Type B pancreatic cell (in vitro differentiated cells): Measurements from ENCODE around the gene ACSL4. TPM values are rescaled to one million over a fixed set of nuclear protein-coding genes. Genes with fewer than 3 reads are reported as not detected.

ENCODE experiments used
- DNase-seq: peaks from one replicate; pipeline ENCODE4 v3.0.0; 2021; ENCODE audit warnings: mixed read lengths; ENCODE audit not compliant: unreplicated experiment; ENCODE audit errors: extremely low spot score
- H3K27ac Mint-ChIP-seq: 2 replicates; pipeline ENCODE4 v1.8.0; 2021; ENCODE audit warnings: mild to moderate bottlenecking, mixed read lengths
- H3K27me3 Mint-ChIP-seq: 2 replicates; pipeline ENCODE4 v1.8.0; 2021; ENCODE audit warnings: mixed read lengths
- H3K36me3 Mint-ChIP-seq: 2 replicates; pipeline ENCODE4 v1.8.0; 2021; ENCODE audit warnings: mixed read lengths
- H3K4me1 Mint-ChIP-seq: one replicate; pipeline ENCODE4 v1.8.0; 2021; ENCODE audit warnings: mixed read lengths; ENCODE audit not compliant: unreplicated experiment
- H3K4me3 Mint-ChIP-seq: 2 replicates; pipeline ENCODE4 v1.8.0; 2021; ENCODE audit warnings: mild to moderate bottlenecking, mixed read lengths
- H3K9me3 Mint-ChIP-seq: 2 replicates; pipeline ENCODE4 v1.8.0; 2021; ENCODE audit warnings: mixed read lengths
- total RNA-seq: library from RNA; stranded (reverse); gene quantifications from 2 replicates; pipeline ENCODE4 v1.2.1, GENCODE V29; 2021; ENCODE audit warnings: low replicate concordance
- TF ChIP-seq, protein P1 (sequence below): fragments of 200-600 bp; sonication (generic); conservative IDR thresholded peaks from 2 replicates; pipeline ENCODE4 v1.5.0; 2021; ENCODE audit warnings: antibody characterized with exemption, mild to moderate bottlenecking

Gene ACSL4
- total RNA-seq, 1 donor from 2014 or later = 42.9 TPM

DNA sequence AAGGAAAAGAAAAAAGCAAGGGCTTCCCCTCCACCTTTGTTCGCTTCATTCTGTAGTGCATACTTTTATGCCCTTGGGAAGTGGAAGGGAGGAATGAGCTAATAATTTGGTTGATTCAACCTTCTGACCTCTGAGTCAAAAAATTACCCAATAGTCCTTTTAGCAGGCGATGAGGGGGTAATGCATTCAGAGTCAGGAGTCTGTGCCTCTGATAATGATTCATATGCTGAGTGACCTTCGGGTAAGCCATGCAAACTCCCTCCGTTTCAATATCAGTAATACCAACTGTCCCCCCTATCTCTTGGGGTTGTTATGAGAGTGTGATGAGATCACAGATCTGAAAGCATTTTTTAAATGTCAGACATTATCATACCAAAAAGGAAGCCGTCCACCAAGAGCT, 41.6 kb upstream of the ACSL4 start:
- H3K36me3 Mint-ChIP-seq = no peaks in the 10 kb centered on the region

DNA sequence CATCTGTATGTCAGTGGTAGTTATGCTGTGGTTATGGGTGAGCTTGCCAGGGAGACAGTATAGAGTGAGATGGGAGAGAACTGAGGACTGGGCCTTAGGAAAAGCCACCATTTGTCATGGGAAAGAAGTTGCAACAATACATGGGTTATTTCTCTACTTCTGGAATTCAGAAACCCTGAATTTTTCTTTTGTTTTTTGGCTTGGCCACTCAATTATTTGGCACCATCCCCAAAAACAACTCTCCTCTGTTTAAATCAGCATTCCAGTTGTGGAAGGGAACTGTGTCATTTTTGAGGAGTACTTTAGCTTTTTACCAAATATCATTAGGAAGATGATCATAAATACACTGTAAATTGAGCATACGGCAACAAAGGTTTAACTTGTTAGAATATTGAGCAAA, 41.1 kb upstream of the ACSL4 start:
- Mint-ChIP-seq H3K9me3 (peaks cover 18% of the 10 kb centered on the region), H3K36me3 (no peaks in the 10 kb centered on the region), H3K27ac (no peak overlapping the region), H3K27me3 (no peaks in the 10 kb centered on the region), H3K4me1 (peaks cover 21% of the 10 kb centered on the region), H3K4me3 (no peak overlapping the region)
- TF ChIP-seq, protein P1, sequence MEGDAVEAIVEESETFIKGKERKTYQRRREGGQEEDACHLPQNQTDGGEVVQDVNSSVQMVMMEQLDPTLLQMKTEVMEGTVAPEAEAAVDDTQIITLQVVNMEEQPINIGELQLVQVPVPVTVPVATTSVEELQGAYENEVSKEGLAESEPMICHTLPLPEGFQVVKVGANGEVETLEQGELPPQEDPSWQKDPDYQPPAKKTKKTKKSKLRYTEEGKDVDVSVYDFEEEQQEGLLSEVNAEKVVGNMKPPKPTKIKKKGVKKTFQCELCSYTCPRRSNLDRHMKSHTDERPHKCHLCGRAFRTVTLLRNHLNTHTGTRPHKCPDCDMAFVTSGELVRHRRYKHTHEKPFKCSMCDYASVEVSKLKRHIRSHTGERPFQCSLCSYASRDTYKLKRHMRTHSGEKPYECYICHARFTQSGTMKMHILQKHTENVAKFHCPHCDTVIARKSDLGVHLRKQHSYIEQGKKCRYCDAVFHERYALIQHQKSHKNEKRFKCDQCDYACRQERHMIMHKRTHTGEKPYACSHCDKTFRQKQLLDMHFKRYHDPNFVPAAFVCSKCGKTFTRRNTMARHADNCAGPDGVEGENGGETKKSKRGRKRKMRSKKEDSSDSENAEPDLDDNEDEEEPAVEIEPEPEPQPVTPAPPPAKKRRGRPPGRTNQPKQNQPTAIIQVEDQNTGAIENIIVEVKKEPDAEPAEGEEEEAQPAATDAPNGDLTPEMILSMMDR = no peak
- no peak for DNase-seq

More for the DNA sequence above, 41.6 kb upstream of the ACSL4 start:
- Mint-ChIP-seq H3K4me1 (peaks cover 21% of the 10 kb centered on the region), H3K27ac (no peak overlapping the region), H3K4me3 (no peak overlapping the region), H3K27me3 (no peaks in the 10 kb centered on the region), H3K9me3 (peaks cover 14% of the 10 kb centered on the region)
- TF ChIP-seq, protein P1 = no peak
- no peak for DNase-seq

DNA sequence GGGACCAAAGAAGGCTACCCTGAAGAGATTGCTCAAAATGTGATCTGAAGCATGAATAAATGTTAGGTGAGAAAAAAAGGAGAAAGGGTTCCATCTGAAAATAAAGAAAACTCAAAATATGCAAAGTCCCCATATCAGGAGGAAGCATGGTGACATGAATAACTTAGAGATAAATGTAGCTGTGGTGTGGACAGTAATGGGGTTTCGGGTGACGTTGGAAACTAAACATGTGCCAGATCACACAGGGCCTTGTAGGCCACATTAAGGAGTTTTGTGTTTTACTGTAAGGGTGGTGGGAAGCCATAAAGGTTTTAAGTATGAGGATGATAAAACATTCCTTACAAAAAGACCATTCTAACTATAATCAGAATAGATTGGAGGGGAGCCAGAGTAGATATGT, 40.3 kb upstream of the ACSL4 start:
- Mint-ChIP-seq H3K4me3 (no peak overlapping the region), H3K27ac (no peak overlapping the region), H3K36me3 (no peaks in the 10 kb centered on the region), H3K9me3 (peaks cover 18% of the 10 kb centered on the region), H3K27me3 (no peaks in the 10 kb centered on the region), H3K4me1 (peaks cover 21% of the 10 kb centered on the region)
- TF ChIP-seq, protein P1 = no peak
- no peak for DNase-seq

DNA sequence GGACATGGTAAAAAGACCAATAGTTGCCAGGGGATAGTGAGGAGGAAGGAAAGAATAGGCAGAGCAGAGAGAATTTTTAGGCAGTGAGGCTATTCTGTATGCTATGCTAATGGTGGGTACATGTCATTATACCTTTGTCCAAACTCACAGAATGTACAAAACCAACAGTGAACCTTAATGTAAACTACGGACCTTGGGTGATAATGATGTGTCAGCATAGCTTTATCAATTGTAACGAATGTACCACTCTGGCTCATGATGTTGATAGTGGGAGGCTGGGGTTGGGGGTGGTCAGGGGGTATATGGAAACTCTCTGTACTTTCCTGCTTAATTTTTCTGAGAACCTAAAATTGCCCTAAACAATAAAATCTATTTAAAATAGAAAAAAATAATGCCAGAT, 37.7 kb upstream of the ACSL4 start:
- Mint-ChIP-seq H3K4me3 (no peak overlapping the region), H3K4me1 (peaks cover 21% of the 10 kb centered on the region), H3K9me3 (peaks cover 13% of the 10 kb centered on the region), H3K27me3 (no peaks in the 10 kb centered on the region), H3K27ac (no peak overlapping the region), H3K36me3 (no peaks in the 10 kb centered on the region)
- TF ChIP-seq, protein P1 = no peak
- no peak for DNase-seq

DNA sequence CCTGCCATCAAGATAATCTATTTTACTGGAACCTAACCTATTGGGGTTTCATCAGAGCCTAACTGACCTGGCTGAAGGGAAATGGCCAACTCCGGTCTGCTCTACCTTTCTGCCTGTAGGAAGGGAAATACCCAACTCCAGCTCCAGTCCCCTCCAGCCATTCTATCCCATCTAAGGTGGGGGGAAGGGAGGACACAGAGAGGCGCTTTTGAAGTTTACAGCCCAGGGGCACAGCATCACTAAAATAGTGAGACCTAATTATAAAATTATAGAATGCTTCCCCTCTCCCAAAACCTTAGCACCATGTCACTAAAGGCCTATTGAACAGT, 27.8 kb upstream of the ACSL4 start:
- H3K4me1 Mint-ChIP-seq = peaks cover 25% of the 10 kb centered on the region
- peaks cover 7% of the 10 kb centered on the region for H3K9me3 Mint-ChIP-seq
- no peak overlapping the region for H3K4me3 Mint-ChIP-seq
- DNase-seq = no peak
- H3K27me3 Mint-ChIP-seq = no peaks in the 10 kb centered on the region
- peak overlapping the region; percentile 0 for H3K27ac Mint-ChIP-seq
- no peaks in the 10 kb centered on the region for H3K36me3 Mint-ChIP-seq
- TF ChIP-seq, protein P1 = no peak
